PFSK-1 (cell line): ENCODE data around the gene ARHGAP20.

Experiments
- FOXP2 ChIP-seq: optimal IDR thresholded peaks from 2 replicates; pipeline ENCODE3; 2011; ENCODE audit warnings: borderline replicate concordance, control low read depth, inconsistent platforms; ENCODE audit not compliant: insufficient read depth; ENCODE audit errors: extremely low read length, extremely low read depth
- POLR2AphosphoS5 ChIP-seq: IDR thresholded peaks from 2 replicates; pipeline ENCODE4 v1.6.1; 2012; ENCODE audit warnings: low read depth, mild to moderate bottlenecking, control low read depth, low read length, moderate library complexity
- SIN3A ChIP-seq: IDR thresholded peaks from 2 replicates; pipeline ENCODE4 v1.6.1; 2012; ENCODE audit warnings: mild to moderate bottlenecking, low read length, moderate library complexity, borderline replicate concordance; ENCODE audit not compliant: insufficient read depth
- TAF1 ChIP-seq: IDR thresholded peaks from 2 replicates; pipeline ENCODE4 v1.6.1; 2012; ENCODE audit warnings: low read length, control low read depth, borderline replicate concordance; ENCODE audit not compliant: insufficient read depth
- TF ChIP-seq, protein P1 (sequence below), 2 experiments: IDR thresholded peaks; 2 replicates each; pipeline versions ENCODE4 v1.6.1 to v1.8.0; 2011 to 2012; ENCODE audit warnings: low read depth in 2 of 2, low read length in 2 of 2, control low read depth in 1 of 2, inconsistent platforms in 1 of 2, mild to moderate bottlenecking in 1 of 2, moderate library complexity in 1 of 2; ENCODE audit not compliant: insufficient read depth in 1 of 2

- TF ChIP-seq TAF1, result no peak
- TF ChIP-seq POLR2AphosphoS5, result no peak
- TF ChIP-seq, protein P1, sequence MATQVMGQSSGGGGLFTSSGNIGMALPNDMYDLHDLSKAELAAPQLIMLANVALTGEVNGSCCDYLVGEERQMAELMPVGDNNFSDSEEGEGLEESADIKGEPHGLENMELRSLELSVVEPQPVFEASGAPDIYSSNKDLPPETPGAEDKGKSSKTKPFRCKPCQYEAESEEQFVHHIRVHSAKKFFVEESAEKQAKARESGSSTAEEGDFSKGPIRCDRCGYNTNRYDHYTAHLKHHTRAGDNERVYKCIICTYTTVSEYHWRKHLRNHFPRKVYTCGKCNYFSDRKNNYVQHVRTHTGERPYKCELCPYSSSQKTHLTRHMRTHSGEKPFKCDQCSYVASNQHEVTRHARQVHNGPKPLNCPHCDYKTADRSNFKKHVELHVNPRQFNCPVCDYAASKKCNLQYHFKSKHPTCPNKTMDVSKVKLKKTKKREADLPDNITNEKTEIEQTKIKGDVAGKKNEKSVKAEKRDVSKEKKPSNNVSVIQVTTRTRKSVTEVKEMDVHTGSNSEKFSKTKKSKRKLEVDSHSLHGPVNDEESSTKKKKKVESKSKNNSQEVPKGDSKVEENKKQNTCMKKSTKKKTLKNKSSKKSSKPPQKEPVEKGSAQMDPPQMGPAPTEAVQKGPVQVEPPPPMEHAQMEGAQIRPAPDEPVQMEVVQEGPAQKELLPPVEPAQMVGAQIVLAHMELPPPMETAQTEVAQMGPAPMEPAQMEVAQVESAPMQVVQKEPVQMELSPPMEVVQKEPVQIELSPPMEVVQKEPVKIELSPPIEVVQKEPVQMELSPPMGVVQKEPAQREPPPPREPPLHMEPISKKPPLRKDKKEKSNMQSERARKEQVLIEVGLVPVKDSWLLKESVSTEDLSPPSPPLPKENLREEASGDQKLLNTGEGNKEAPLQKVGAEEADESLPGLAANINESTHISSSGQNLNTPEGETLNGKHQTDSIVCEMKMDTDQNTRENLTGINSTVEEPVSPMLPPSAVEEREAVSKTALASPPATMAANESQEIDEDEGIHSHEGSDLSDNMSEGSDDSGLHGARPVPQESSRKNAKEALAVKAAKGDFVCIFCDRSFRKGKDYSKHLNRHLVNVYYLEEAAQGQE (IDR thresholded peaks at IDR 0.05; ENCODE audit: insufficient read depth in 1 of 2, low read depth in 2 of 2, low read length in 2 of 2), result no peak
- TF ChIP-seq SIN3A, result no peak
- TF ChIP-seq FOXP2, result no peak
Measured at GRCh38 chr11:110655967-110656366, 56.3 kb downstream of the ARHGAP20 start.
